COR-L47 (cell line): ENCODE data around the gene HSFX3.
"Not testable (repeated sequence)": the region's sequence is repeated elsewhere in the genome, so short reads cannot be mapped to it uniquely, and the experiment has no call there.

Source experiments
- DNase-seq: peaks from one replicate; lab custom pipeline; 2025; lab: John Stamatoyannopoulos, UW

HSFX3 gene

DNA sequence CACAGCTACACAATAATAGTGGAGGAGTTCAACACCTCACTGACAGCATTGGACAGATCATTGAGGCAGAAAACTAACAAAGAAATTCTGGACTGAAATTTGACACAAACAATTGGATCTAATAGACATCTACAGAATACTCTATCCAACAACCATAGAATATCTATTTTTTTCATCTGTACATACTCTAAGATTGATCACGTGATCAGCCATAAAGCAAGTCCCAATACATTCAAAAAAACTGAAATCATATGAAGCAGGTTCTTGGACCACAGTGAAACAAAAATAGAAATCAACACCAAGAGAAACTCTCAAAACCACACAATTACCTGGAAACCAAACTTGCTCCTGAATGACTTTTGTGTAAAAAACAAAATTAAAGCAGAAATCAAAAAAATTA lies 32.4 kb downstream of the HSFX3 start:
- DNase-seq, result no peak

DNA sequence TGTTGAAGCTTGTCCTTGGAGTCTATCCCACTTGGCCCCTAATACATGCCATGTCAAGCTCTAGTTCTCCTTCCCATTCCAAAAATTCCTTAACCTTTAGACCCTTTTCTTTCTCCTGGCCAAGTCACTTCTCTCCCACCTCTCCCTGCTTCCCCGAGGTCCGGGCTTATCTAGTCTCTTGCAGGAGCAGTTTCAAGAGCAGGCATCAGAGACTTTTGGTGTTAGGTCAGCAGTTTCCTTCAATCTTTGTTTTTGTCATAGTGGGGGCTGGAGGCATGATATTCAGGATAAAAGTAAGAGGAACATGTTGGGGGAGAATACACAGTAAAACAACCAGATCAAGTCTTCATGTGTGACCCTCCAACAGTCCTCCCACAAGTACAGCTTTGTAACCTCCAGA lies 33.1 kb downstream of the HSFX3 start:
- DNase-seq, result no peak

DNA sequence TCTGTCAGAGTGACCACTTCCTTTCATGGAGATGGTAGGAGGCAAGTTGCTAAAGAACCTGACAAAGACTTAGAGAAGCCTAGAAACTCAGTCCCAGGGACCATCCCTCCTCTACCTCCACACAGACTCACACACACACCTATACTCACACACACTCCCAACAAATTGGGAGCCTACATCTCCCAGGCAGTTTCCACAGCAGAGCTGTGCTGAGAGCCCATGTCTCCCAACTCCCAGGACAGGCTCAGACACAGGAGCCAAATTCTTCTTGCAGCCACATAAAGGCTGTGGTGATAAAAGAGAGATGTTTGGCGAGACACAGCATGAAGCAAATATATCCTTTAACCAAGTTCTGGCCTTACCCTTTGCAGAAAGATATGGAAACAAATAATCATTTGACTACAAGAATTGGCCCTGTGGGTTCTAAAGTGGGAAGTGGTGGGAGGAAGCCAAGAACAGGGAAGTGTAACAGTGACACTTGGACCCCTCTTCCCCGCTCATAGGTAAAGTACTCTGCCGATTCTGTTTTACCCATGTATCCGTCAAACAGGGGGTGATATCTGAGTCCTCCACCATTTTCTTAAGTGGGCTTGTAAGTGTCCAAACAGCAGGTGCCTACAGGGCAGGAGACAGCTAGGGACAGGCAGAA lies 33.6 kb downstream of the HSFX3 start:
- DNase-seq, result no peak

DNA sequence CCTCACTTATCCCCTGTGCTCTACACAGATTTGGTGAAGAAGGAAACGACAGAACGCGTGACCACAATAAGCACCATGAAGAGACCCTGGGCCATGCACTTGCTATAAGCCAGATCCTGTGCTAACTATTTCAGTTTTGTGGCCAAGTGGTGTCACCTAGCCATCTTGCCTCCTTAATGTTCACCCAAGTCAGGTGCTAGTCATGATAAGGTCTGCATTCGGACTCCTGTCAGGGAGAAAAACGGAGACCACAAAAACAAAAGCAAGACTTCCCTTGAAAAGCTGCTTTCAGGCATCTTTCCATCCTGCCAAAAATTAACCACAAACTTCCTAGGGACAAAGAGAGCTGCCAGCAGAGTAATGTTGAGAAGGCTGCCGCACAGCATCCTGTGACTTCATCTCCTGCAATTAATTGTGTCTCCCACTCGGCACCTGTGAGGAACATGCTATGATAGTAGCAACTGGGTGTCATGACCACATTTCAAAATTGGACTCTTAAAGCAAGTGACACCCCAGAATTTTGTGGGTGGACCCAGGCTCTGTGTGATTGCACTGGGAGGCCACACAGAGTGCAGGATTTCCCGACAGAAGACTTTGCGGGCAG lies 35.8 kb downstream of the HSFX3 start:
- no peak for DNase-seq

DNA sequence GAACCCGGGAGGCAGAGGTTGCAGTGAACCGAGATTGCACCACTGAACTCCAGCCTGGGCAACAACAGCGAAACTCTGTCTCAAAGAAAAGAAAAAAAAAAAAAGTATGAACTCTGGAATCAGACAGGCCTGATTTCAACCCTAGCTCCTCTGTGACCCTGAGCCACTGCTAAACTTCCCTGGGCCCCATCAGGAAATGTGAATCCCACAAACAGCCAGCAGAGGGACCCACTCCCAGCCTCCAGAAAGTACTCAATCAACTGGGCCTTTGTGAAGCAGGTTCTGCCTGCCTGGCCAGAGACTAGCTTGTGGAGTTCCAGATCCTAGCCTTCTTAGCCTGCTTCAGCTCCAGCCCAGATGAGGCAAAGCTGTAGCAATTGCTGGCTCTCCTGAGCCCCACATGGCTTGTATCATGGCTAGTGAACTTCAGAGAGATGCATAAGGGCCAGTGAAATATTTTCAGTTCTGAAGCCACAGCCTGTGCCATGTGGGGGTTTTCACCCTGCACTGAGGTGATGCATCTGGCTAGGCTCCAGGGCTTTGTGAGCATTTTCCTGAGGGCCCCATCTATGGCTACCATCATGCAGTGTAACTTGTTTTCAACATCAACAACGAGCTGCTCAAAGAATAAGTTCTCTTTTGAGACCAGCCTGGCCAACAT lies 37.4 kb downstream of the HSFX3 start:
- peak; percentile 12 for DNase-seq

DNA sequence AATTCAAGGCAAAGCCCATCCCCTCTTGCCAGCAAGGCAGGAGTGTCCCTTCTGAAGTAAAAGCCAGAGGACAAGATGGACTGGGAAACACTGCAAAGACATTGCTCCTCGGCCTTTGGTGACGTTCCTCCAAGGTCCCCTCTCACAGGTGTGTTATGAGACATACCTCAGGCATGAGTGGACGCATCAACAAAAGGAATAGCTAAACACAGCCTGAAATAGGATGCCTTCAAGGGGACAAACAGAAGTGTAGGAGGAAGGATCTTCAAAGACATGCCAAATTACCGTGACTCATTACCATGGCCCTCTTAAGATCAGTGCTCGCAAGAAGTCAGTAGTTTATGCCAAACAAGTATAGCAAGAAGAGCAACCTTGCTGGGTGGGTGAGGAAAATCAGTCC lies 38.6 kb downstream of the HSFX3 start:
- DNase-seq, result no peak

DNA sequence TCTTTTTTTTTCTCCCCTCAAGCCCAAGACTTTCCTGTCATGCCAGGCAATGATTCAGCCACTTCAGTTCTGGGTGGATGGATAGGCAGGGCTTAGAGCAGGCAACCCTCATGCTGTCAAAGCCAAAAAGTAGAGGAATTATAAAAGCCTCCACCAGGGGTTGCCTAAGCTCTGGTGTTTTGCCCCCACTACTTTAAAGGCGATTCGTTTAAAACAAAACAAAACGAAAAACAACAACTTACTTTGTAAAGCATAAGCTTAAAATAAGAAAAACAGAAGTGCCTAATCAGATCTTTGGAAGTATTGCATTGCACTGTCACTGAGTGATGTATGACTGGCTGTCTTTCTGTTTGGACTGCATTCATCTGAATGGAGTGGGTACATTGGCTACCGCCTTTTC lies 39.3 kb downstream of the HSFX3 start:
- DNase-seq, result no peak

DNA sequence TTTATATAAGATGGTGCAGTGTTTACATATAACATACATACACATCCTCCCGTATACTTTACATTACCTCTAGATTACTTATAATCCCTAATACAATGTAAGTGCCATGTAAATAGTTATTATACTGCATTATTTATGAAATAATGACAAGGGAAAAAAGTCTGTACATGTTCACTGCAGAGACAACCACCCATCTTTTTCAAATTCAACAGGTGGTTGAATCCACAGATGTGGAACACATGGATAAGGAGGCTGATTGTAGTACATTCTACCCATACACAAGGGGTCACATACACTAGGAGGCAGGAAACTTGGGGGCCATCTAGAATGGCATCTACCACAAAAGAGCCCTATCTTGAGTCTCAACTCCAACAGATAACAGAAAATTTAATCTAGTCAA lies 41.3 kb downstream of the HSFX3 start:
- DNase-seq, result no peak

DNA sequence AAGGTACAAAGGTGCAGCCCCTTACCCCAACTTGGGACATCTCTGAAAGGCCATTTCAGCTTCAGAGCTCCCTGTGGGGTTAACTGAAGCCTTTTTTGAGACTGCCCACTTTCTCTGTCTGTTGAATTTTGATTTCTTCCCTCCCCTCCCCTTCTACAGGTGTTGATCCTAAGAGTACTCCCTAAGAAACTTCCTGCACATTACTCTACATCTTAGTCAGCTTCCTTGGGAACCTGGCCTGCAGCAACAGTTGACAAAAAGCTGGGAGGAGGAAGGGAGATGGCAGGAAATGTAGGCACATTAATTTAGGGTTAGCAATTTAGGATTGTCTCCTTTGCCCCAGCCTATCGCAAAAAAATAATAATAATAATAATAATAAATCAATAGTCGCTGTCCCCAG lies 43.4 kb downstream of the HSFX3 start:
- no peak for DNase-seq

DNA sequence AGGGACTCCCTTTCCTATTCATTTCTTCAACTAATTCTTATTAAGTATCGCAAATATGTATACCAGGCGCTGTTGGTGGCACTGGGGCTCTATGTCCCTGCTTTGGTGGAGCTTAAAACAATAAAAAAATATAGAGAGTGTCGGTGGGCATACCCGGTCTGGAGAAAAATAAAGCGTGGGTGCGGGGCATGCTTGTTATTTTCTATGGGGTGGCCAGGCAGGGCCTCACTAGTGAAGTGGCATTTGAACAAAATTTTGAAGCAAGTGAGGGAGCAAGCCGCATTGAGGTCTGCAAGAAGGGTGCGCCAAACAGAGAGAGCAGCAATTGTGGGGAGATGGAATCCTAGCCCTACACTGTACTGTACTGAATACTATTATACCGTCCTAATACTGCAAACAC lies 44.1 kb downstream of the HSFX3 start:
- no peak for DNase-seq

DNA sequence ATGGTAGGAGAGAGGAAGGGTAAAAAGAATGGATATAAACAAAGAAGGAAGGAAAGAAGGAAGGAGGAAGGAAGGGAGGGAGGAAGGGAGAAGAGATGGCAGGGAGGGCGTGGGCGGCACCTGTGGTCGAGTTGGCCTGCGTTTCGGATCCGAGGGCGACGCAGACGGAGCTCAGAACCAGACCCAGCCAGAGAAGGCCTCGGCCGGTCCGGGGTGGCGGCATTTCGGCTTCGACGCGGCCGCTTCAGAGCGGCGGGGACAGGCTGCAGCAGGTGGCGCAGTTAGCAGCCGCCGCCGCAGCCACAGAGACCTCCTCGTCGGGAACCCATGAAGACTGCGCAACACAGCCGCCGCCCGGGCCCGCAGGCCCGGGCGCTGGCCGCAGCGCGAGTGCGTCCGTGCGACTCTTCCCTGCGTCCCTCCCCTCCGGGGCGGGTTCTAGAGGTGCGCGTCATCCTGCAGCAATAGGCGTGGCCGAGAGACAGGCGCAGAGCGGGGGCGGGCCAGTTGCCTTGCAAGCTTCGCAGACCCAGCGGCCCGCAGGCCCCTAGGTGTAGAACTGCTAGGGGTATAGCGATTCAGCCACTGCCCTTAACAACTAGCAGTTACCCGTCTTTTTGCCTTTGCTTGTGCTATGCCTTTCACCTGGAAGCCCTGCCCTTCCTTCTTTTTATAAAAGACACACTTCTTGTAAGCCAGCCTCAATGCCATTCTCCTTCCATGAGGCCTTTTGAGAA lies 44.6 kb downstream of the HSFX3 start, which contains the start of gene IDS:
TSS of gene IDS (minus strand) at position 392 of the 737 bp plus-strand sequence. CDS start at position 223, 169 bp downstream.
- DNase-seq, result peak; percentile 83

DNA sequence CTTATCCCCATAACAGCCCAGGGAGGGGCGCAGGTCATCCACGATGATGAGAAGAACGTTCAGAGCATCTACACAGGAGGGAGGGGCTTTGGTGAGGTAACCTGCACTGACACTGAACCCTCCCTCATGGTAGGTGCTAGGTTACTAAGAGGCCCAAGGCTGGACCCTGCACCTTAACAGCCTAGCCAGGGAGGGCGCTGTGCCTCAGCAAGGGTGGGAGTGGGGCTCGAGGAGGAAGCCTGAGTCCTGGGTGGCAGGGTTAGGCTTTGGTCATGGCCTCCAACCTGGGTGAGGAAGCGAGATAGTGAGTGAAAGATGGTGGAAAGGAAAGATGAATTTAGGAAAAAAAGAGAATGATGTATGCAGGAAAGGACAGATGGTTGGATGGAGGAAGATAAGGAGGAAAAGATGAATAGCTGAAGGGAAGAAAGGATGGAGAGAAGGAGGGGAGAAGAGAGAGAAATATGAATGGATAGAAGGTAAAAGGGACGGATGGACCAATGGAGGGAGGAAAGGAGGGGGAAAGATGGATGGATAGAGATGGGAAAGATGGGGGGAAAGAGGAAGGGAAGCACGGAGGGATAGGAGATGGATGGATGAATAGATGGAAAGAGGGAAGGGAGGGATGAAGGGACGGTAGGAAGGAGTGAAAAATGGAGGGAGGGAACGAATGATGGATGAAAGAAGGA lies 45.4 kb downstream of the HSFX3 start:
- peak; percentile 10 for DNase-seq

DNA sequence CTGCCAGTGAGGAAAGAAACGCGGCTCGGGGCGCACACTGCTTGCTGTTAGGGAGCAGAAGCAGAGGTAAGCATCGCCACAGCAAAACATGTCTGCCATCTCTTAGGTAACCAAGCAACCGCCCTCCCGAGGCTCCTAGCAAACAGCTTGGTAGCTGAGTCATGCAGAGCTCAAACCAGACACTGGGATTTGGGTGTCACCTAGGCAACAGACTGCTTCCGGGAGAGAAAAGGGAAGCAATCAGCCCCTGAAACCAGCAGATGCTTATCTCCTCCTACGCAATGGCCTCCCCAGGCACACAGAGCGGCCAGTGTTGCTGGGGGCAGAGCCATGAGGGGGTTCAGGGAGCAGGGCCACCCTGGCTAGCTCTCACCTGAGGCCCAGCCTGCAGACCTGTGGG lies 46.3 kb downstream of the HSFX3 start:
- peak; percentile 13 for DNase-seq

DNA sequence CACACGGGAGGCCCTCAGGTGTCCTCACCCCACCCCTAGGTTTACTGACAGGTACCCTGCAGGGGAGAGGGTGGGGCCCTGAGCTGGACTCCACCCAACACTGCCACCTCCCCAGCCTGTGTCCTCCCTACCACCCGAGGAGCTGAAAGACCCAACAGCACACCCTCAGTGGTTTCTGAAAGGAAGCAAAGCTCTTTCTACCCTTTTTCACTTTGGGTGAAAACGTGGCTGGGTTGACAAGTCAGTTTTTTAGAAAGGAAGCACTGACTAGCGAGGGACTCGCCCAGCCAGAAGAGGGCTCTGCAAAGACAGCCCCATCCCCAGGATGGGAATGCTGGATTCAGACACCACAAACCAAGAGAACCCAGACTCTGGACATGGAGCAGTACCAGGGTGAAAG lies 46.8 kb downstream of the HSFX3 start:
- DNase-seq, result not testable (repeated sequence)

DNA sequence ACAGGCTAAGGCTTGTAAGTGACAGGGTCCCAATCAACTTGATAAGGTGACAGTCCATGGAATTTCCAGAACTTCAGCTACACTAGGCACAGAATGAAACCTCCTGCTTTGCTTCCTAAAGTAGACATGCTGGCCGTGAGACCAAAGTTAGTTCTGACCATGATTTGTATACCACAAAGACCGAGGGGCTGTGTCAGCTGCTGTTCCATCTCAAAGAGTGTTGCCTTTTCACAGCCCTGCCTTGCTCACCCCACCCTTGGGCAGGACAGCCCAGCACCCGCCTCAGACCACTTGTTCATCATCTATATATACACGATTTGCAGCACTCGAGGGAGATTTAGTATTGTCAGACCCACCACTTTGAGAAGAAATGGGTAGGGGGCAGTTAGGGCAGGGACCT lies 50.0 kb downstream of the HSFX3 start:
- DNase-seq, result no peak

DNA sequence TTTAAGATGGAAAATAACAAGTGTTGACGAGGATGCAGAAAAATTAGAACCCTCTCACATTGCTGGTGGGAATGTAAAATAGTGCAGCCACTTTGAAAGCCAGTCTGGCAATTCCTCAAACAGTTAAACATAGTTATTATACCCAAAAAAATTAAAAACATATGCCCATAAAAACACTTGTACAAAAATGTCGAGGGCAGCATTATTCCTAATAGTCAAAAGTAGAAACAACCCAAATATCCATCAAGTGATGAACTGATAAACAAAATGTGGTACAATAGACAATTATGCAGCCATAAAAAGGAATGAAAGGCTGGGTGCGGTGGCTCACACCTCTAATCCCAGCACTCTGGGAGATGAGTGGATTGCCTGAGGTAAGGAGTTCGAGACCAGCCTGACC lies 51.0 kb downstream of the HSFX3 start:
- no peak for DNase-seq
